GM12878 (cell line): ENCODE data around the gene DTD1. TPM values are rescaled to one million over a fixed set of nuclear protein-coding genes. Genes with fewer than 3 reads are reported as not detected.

Experiments
- ATAC-seq: fragments of 200-7000 bp; cut with Tn5 transposase; 3 replicates; pipeline ENCODE4 v1.9.1; 2020; ENCODE audit warnings: mild to moderate bottlenecking, moderate library complexity
- BruUV-seq: library from RNA; stranded (reverse); fragments of 400-500 nt; replicated peaks from 2 replicates; lab custom pipeline; 2021; lab: Mats Ljungman, UMichigan
- CTCF ChIA-PET: fragments of 300-600 bp; sonication (Branson Sonifier 250); formaldehyde crosslinking; extraction: SDS; loops from one replicate; lab custom pipeline; 2021; ENCODE audit warnings: inconsistent platforms; lab: Yijun Ruan, JAX
- POLR2A ChIA-PET: fragments of 350-600 bp; formaldehyde crosslinking; extraction: SDS; loops from one replicate; lab custom pipeline; 2021; ENCODE audit warnings: inconsistent platforms; lab: Charles Lee
- RAD21 ChIA-PET: fragments of 300-600 bp; sonication (Branson Sonifier 250); formaldehyde crosslinking; loops from one replicate; lab custom pipeline; 2023; ENCODE audit warnings: antibody characterized with exemption; ENCODE audit not compliant: unreplicated experiment; lab: Charles Lee
- SMC1A ChIA-PET: fragments of 300-600 bp; sonication (Branson Sonifier 250); formaldehyde crosslinking; loops from one replicate; lab custom pipeline; 2023; ENCODE audit not compliant: unreplicated experiment, uncharacterized antibody; lab: Charles Lee
- DNase-seq: peaks from one replicate; pipeline ENCODE4 v3.0.0-alpha.2; 2011; ENCODE audit warnings: low read depth, low spot score
- FAIRE-seq: peaks from 3 replicates; lab custom pipeline; 2011; peaks lifted over from hg19 to GRCh38; lab: Jason Lieb, UNC
- H2AFZ ChIP-seq: 2 replicates; pipeline ENCODE4 v1.6.0; 2011; ENCODE audit warnings: low read depth, low read length, control low read depth; ENCODE audit not compliant: control insufficient read depth
- H3K27ac ChIP-seq: 2 replicates; pipeline ENCODE4 v1.5.1; 2011; ENCODE audit warnings: control low read depth; ENCODE audit not compliant: control insufficient read depth, insufficient read depth
- H3K27me3 ChIP-seq, 2 experiments: replicated peaks in 1 of 2; 2 replicates each; pipeline versions ENCODE4 v1.6.0 to v1.6.1; 2011; ENCODE audit warnings: low read length in 1 of 2; ENCODE audit not compliant: control insufficient read depth in 2 of 2, insufficient read depth in 2 of 2
- H3K36me3 ChIP-seq, 2 experiments: 2 replicates each; pipeline ENCODE4 v1.5.1; 2011; ENCODE audit warnings: low read length in 1 of 2; ENCODE audit not compliant: control insufficient read depth in 2 of 2, insufficient read depth in 2 of 2
- H3K4me1 ChIP-seq: 2 replicates; pipeline ENCODE4 v1.6.1; 2011; ENCODE audit warnings: mild to moderate bottlenecking, low read length, moderate library complexity, mixed read lengths; ENCODE audit not compliant: control insufficient read depth, insufficient read depth
- H3K4me2 ChIP-seq: 2 replicates; pipeline ENCODE4 v1.6.0; 2011; ENCODE audit warnings: control low read depth; ENCODE audit not compliant: control insufficient read depth, insufficient read depth
- H3K4me3 ChIP-seq: fragments of 200-600 bp; sonication (generic); 2 replicates; pipeline ENCODE4 v1.5.1; 2016
- H3K79me2 ChIP-seq: 2 replicates; pipeline ENCODE4 v1.6.0; 2011; ENCODE audit warnings: low read length; ENCODE audit not compliant: control insufficient read depth, insufficient read depth
- H3K9ac ChIP-seq: 2 replicates; pipeline ENCODE4 v1.8.0; 2011; ENCODE audit warnings: low read length, control low read depth, mixed read lengths; ENCODE audit not compliant: control insufficient read depth, insufficient read depth
- H3K9me3 ChIP-seq: replicated peaks from 3 replicates; pipeline ENCODE4 v1.5.1; 2011; ENCODE audit warnings: mild to moderate bottlenecking, low read length; ENCODE audit not compliant: control insufficient read depth, insufficient read depth
- H4K20me1 ChIP-seq: 2 replicates; pipeline ENCODE4 v1.6.0; 2011; ENCODE audit not compliant: control insufficient read depth, insufficient read depth
- ATF3 ChIP-seq: IDR thresholded peaks from 2 replicates; pipeline ENCODE4 v1.6.1; 2011; ENCODE audit warnings: low read depth, mild to moderate bottlenecking, low read length, moderate library complexity, borderline replicate concordance; ENCODE audit errors: extremely low read depth
- CEBPB ChIP-seq, 2 experiments: fragments of 150-350 bp in 1 of 2; IDR thresholded peaks; 2 replicates each; pipeline ENCODE4 v1.6.1; 2012 to 2014; ENCODE audit warnings: low read depth in 2 of 2, low read length in 2 of 2, borderline replicate concordance in 1 of 2, inconsistent platforms in 1 of 2
- GABPA ChIP-seq: IDR thresholded peaks from 2 replicates; pipeline ENCODE4 v1.6.1; 2014; ENCODE audit warnings: antibody characterized with exemption, low read depth, mild to moderate bottlenecking, inconsistent platforms
- JUNB ChIP-seq: IDR thresholded peaks from 2 replicates; pipeline ENCODE4 v1.6.1; 2016; ENCODE audit warnings: antibody characterized with exemption, mild to moderate bottlenecking
- KAT2A ChIP-seq: conservative IDR thresholded peaks from 2 replicates; pipeline ENCODE4 v1.6.1; 2011; ENCODE audit warnings: low read depth, low read length; ENCODE audit not compliant: control insufficient read depth
- NKRF ChIP-seq: fragments of 450-650 bp; conservative IDR thresholded peaks from 2 replicates; pipeline ENCODE4 v1.6.1; 2017; ENCODE audit warnings: mild to moderate bottlenecking, moderate library complexity
- PAX5 ChIP-seq: IDR thresholded peaks from 2 replicates; pipeline ENCODE4 v1.6.1; 2011; ENCODE audit warnings: low read depth, low read length, borderline replicate concordance
- SIN3A ChIP-seq: IDR thresholded peaks from 2 replicates; pipeline ENCODE4 v1.6.1; 2012; ENCODE audit warnings: low read depth, low read length, improper control_type of control experiment
- STAT3 ChIP-seq: IDR thresholded peaks from 2 replicates; pipeline ENCODE4 v1.6.1; 2011; ENCODE audit warnings: low read depth, low read length, improper control_type of control experiment
- TAF1 ChIP-seq: IDR thresholded peaks from 2 replicates; pipeline ENCODE4 v1.6.1; 2011; ENCODE audit warnings: mild to moderate bottlenecking, low read depth, low read length, borderline replicate concordance
- TBL1XR1 ChIP-seq: IDR thresholded peaks from 2 replicates; pipeline ENCODE4 v1.6.1; 2012; ENCODE audit warnings: low read depth, low read length, improper control_type of control experiment
- ZNF274 ChIP-seq: IDR thresholded peaks from one replicate; pipeline ENCODE4 v1.8.0; 2011; ENCODE audit not compliant: insufficient read length, insufficient read depth
- ZZZ3 ChIP-seq: IDR thresholded peaks from 2 replicates; pipeline ENCODE4 v1.6.1; 2011; ENCODE audit warnings: low read depth; ENCODE audit not compliant: control insufficient read depth, insufficient read length
- WGBS: methylation state at CpG from one replicate; pipeline ENCODE4 v1.1.6; 2016; ENCODE audit warnings: low lambda C conversion rate; ENCODE audit not compliant: insufficient replicate concordance, insufficient coverage; ENCODE audit errors: missing lambda C conversion rate; 5-methylcytosine and 5-hydroxymethylcytosine counted together
- in situ Hi-C: fragments of 300-500 bp; cut with MboI; formaldehyde crosslinking; loops from 9 replicates; pipeline ENCODE4 v1.14.3; 2018; ENCODE audit warnings: mixed read lengths
- intact Hi-C: fragments of 100-400 bp; cut with micrococcal nuclease; formaldehyde crosslinking; loops from one replicate; pipeline ENCODE4 v1.14.2; 2022; ENCODE audit not compliant: unreplicated experiment
- polyA plus RNA-seq, 11 experiments: library from polyadenylated mRNA; depleted of rRNA in 4 of 11; unstranded in 6 of 11; stranded (reverse) in 5 of 11; fragments of >200 nt; fragmentation: Nextera tagmentation in 4 of 11; fragmentation: Illumina TruSeq in 1 of 11; extraction: Ambion mirVana in 4 of 11; extraction: Trizol in 1 of 11; gene quantifications; 1 replicate in 1 of 11; 2 replicates in 10 of 11; pipeline versions ENCODE4 v1.2.1 to v1.2.3, GENCODE V29; 2011 to 2016; ENCODE audit warnings: inconsistent platforms in 2 of 11, missing spikeins in 2 of 11, low read depth in 1 of 11
- total RNA-seq, 4 experiments: library from RNA; depleted of rRNA in 3 of 4; stranded (reverse); fragments of >200 nt in 3 of 4; fragmentation: Illumina TruSeq in 1 of 4; extraction: Trizol in 1 of 4; gene quantifications; 2 replicates each; pipeline versions ENCODE4 v1.2.1 to v1.2.3, GENCODE V29; 2013 to 2021

DTD1 gene
- total and polyA plus RNA-seq, 10 of the 15 experiments (the other 5 are each of a cell fraction or from before 2014, with no cell fraction given), result 24.3 to 99.8 (median 63.3) TPM

GRCh38 chr20:18548465-18548864 lies 39.4 kb upstream of the DTD1 start:
- FAIRE-seq, result no peak
- SMC1A ChIA-PET, result no interaction called here
- intact Hi-C loops (no loop called here), in situ Hi-C loops (no loop called here)
- peaks cover 11 to 38% of the 10 kb centered on the region in 2 experiments; a peak in 3 of 4 replicates for H3K36me3 ChIP-seq
- no peak overlapping the region for H3K27ac ChIP-seq
- no peaks in the 10 kb centered on the region for H3K27me3 ChIP-seq
- no peak overlapping the region for H2AFZ ChIP-seq
- WGBS, result 96% methylated on average over 3 of the region's 3 CpGs
- no peak overlapping the region for H3K4me2 ChIP-seq
- DNase-seq, result no peak
- no peaks in the 10 kb centered on the region for H4K20me1 ChIP-seq
- no peaks in the 10 kb centered on the region for H3K9me3 ChIP-seq
- H3K4me3 ChIP-seq, result no peak overlapping the region
- H3K9ac ChIP-seq, result no peak overlapping the region
- no peaks in the 10 kb centered on the region for H3K4me1 ChIP-seq
- no peak for ATAC-seq
- no peaks in the 10 kb centered on the region for H3K79me2 ChIP-seq
- POLR2A ChIA-PET, result no interaction called here
- no peak for TF ChIP-seq GABPA
- no peak for TF ChIP-seq SIN3A
- TF ChIP-seq ATF3, result no peak
- no peak for TF ChIP-seq TBL1XR1
- TF ChIP-seq PAX5, result no peak
- no peak for TF ChIP-seq ZNF274
- TF ChIP-seq STAT3, result no peak
- TF ChIP-seq ZZZ3, result no peak
- no peak for TF ChIP-seq CEBPB (IDR thresholded peaks at IDR 0.05; ENCODE audit: borderline replicate concordance in 1 of 2, low read depth in 2 of 2, low read length in 2 of 2)
- no peak for TF ChIP-seq NKRF
- TF ChIP-seq JUNB, result no peak
- no peak for TF ChIP-seq KAT2A
- TF ChIP-seq TAF1, result no peak
- CTCF ChIA-PET, result no interaction called here
- RAD21 ChIA-PET, result no interaction called here
- BruUV-seq, result no TSS peak
